ENCODE results near the gene PTPRN2.

DNA sequence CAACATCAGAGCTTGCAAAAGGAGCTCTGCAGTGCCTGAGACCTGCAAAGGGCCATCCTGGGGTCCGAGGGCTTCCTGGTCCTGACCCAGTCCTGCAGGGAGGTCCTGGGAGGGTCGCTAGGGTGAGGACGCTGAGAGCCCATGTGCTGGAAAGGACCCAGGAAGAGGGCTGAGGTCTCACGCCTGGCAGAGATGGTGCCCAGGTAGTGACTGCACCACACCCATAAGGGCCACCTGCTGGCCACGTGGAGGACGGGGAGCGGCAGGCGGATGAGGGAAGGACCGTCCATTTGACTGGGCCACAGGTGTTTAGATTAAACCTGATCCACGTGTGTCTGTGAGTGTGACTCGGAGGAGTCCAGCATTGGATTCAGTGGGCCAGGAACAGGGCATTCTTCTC, 858.1 kb downstream of the PTPRN2 start:
- no peak for TF ChIP-seq PHF8 (conservative IDR thresholded peaks at IDR 0.05; ENCODE audit: low read depth, low read length)
- TF ChIP-seq POLR2AphosphoS5 (IDR thresholded peaks at IDR 0.05; ENCODE audit: low read depth, low read length) = no peak
- no peak for TF ChIP-seq SIN3A (conservative IDR thresholded peaks at IDR 0.05 in 1 of 2, IDR thresholded peaks at IDR 0.05 in 1 of 2; ENCODE audit: low read depth in 1 of 2, low read length in 2 of 2)
- no peak for TF ChIP-seq SP1 (IDR thresholded peaks at IDR 0.05; ENCODE audit: low read depth, low read length)
- no peak for TF ChIP-seq POLR2A (IDR thresholded peaks at IDR 0.05; ENCODE audit: control extremely low read depth in 1 of 2, low read depth in 2 of 2, low read length in 2 of 2)
- TF ChIP-seq CTCF (IDR thresholded peaks at IDR 0.05; ENCODE audit: control extremely low read depth in 1 of 3, insufficient read depth in 1 of 3, low read depth in 1 of 3, low read length in 3 of 3) = peak in 2 of 3 experiments; percentile 7 to 23; a peak in 2 of 4 replicates
- no peak for TF ChIP-seq TEAD4 (IDR thresholded peaks at IDR 0.05; ENCODE audit: low read depth, low read length)

All from H1 (cell line).